Breast epithelium (tissue), 4 donors: Measurements from ENCODE around the gene KAT6B. TPM values are rescaled to one million over a fixed set of nuclear protein-coding genes. Genes with fewer than 3 reads are reported as not detected.
A peak's percentile ranks its signal among the peaks of the same experiment; 100 is the strongest.

ENCODE experiments used
- DNase-seq, 2 donors: peaks; one replicate each; pipeline ENCODE4 v3.0.0-alpha.2; 2019; ENCODE audit warnings: low spot score in 2 of 2
- H3K27ac ChIP-seq, 2 donors: fragments of 200-600 bp; sonication (generic) in 1 of 2; one replicate each; pipeline ENCODE4 v1.5.1; 2016 to 2019; ENCODE audit warnings: mild to moderate bottlenecking in 1 of 2
- H3K27me3 ChIP-seq, 2 donors: fragments of 200-600 bp; sonication (generic) in 1 of 2; one replicate each; pipeline versions ENCODE4 v1.5.1 to v1.6.0; 2017 to 2019; ENCODE audit warnings: control low read depth in 1 of 2, mild to moderate bottlenecking in 1 of 2
- H3K36me3 ChIP-seq: fragments of 200-600 bp; one replicate; pipeline ENCODE4 v1.5.1; 2019
- H3K4me1 ChIP-seq, 2 donors: fragments of 200-600 bp; sonication (generic); one replicate each; pipeline ENCODE4 v1.5.1; 2016 to 2019; ENCODE audit warnings: control low read depth in 1 of 2
- H3K4me3 ChIP-seq, 3 donors: fragments of 200-600 bp; sonication (generic); 1 replicate in 2 of 3; 2 replicates in 1 of 3; pipeline ENCODE4 v1.5.1; 2016 to 2019; ENCODE audit warnings: mild to moderate bottlenecking in 3 of 3, moderate library complexity in 2 of 3
- H3K9me3 ChIP-seq, 2 donors: fragments of 200-600 bp; sonication (generic) in 1 of 2; one replicate each; pipeline ENCODE4 v1.5.1; 2016 to 2019; ENCODE audit warnings: control low read depth in 1 of 2
- POLR2A ChIP-seq: fragments of 450-650 bp; IDR thresholded peaks from one replicate; pipeline ENCODE4 v1.6.1; 2016; ENCODE audit warnings: antibody characterized with exemption, mild to moderate bottlenecking, moderate library complexity
- POLR2AphosphoS5 ChIP-seq, 3 donors: sonication (generic); formaldehyde crosslinking; IDR thresholded peaks; one replicate each; pipeline ENCODE4 v1.6.1; 2017; ENCODE audit warnings: antibody characterized with exemption in 3 of 3
- intact Hi-C: fragments of 100-400 bp; cut with DNase I; formaldehyde crosslinking; loops from one replicate; pipeline ENCODE4 v1.15.1; 2023; ENCODE audit warnings: low total_unique reads
- total RNA-seq, 3 donors: library from RNA; depleted of rRNA; stranded (reverse); fragments of >200 nt; gene quantifications; one replicate each; pipeline ENCODE4 v1.1.0, GENCODE V29; 2016
- TF ChIP-seq, protein P1 (sequence below), 3 donors: fragments of 450-650 bp; IDR thresholded peaks; one replicate each; pipeline ENCODE4 v1.5.1; 2016 to 2017; ENCODE audit warnings: antibody characterized with exemption in 3 of 3, mild to moderate bottlenecking in 3 of 3, moderate library complexity in 3 of 3

The KAT6B gene
- total RNA-seq, 3 donors from 2014 or later, result 46.2 to 90.3 (median 55.7) TPM

DNA sequence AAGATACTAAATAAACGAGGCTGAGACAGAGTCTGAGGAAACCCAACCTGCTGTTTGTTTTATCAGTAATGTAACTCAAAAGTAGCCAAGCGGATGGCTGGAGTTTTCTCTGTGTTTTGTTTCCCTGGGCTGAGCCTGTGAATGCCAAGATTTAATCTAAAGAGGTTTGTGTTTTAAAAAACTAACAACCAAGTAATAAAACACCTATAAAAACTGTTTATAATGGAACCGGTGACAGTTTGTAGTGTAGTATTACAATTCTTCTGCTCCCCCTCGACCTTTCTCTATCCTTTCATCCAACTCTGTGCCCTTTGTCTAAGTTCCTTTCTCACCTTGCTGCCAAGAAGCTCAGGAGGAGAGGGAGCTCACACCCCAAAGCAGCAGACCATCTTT lies 2.6 kb upstream of the KAT6B start:
- no peak for TF ChIP-seq POLR2A
- TF ChIP-seq POLR2AphosphoS5 (IDR thresholded peaks at IDR 0.05), result no peak
- TF ChIP-seq, protein P1, sequence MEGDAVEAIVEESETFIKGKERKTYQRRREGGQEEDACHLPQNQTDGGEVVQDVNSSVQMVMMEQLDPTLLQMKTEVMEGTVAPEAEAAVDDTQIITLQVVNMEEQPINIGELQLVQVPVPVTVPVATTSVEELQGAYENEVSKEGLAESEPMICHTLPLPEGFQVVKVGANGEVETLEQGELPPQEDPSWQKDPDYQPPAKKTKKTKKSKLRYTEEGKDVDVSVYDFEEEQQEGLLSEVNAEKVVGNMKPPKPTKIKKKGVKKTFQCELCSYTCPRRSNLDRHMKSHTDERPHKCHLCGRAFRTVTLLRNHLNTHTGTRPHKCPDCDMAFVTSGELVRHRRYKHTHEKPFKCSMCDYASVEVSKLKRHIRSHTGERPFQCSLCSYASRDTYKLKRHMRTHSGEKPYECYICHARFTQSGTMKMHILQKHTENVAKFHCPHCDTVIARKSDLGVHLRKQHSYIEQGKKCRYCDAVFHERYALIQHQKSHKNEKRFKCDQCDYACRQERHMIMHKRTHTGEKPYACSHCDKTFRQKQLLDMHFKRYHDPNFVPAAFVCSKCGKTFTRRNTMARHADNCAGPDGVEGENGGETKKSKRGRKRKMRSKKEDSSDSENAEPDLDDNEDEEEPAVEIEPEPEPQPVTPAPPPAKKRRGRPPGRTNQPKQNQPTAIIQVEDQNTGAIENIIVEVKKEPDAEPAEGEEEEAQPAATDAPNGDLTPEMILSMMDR (IDR thresholded peaks at IDR 0.05), result no peak
- no peak for DNase-seq
- no peaks in the 10 kb centered on the region for H3K36me3 ChIP-seq
- peak overlapping the region; percentile 99 to 100 for H3K27ac ChIP-seq
- intact Hi-C loops, result no loop called here
- H3K9me3 ChIP-seq, result no peaks in the 10 kb centered on the region
- no peaks in the 10 kb centered on the region for H3K27me3 ChIP-seq
- no peak overlapping the region for H3K4me3 ChIP-seq
- no peaks in the 10 kb centered on the region for H3K4me1 ChIP-seq

GRCh38 chr10:74824184-74824899 lies 2.1 kb upstream of the KAT6B start:
- peak overlapping the region; percentile 82 to 94 (median 89) for H3K4me3 ChIP-seq
- H3K4me1 ChIP-seq, result no peaks in the 10 kb centered on the region
- H3K27ac ChIP-seq, result peak overlapping the region; percentile 99 to 100
- no peaks in the 10 kb centered on the region for H3K9me3 ChIP-seq
- H3K27me3 ChIP-seq, result no peaks in the 10 kb centered on the region
- DNase-seq, result no peak
- no peaks in the 10 kb centered on the region for H3K36me3 ChIP-seq
- intact Hi-C loops, result no loop called here
- TF ChIP-seq POLR2A, result no peak
- TF ChIP-seq POLR2AphosphoS5 (IDR thresholded peaks at IDR 0.05), result no peak
- TF ChIP-seq, protein P1 (IDR thresholded peaks at IDR 0.05), result no peak

GRCh38 chr10:74824900-74825370 lies 1.5 kb upstream of the KAT6B start:
- peak overlapping the region; percentile 99 to 100 for H3K27ac ChIP-seq
- H3K4me3 ChIP-seq, result peak overlapping the region; percentile 82 to 94 (median 89)
- H3K9me3 ChIP-seq, result no peaks in the 10 kb centered on the region
- H3K4me1 ChIP-seq, result no peaks in the 10 kb centered on the region
- TF ChIP-seq POLR2AphosphoS5 (IDR thresholded peaks at IDR 0.05), result no peak
- TF ChIP-seq POLR2A, result no peak
- TF ChIP-seq, protein P1 (IDR thresholded peaks at IDR 0.05), result no peak
- no peaks in the 10 kb centered on the region for H3K36me3 ChIP-seq
- DNase-seq, result peak; percentile 39 to 56
- H3K27me3 ChIP-seq, result no peaks in the 10 kb centered on the region
- intact Hi-C loops, result no loop called here

- TF ChIP-seq, protein P1 (IDR thresholded peaks at IDR 0.05), result no peak
- TF ChIP-seq POLR2A, result no peak
- no peak for TF ChIP-seq POLR2AphosphoS5 (IDR thresholded peaks at IDR 0.05)
- peak overlapping the region; percentile 99 to 100 for H3K27ac ChIP-seq
- no peaks in the 10 kb centered on the region for H3K9me3 ChIP-seq
- no peaks in the 10 kb centered on the region for H3K4me1 ChIP-seq
- intact Hi-C loops, result no loop called here
- H3K4me3 ChIP-seq, result peak overlapping the region; percentile 82 to 94 (median 89)
- H3K27me3 ChIP-seq, result no peaks in the 10 kb centered on the region
- peak in 1 of 2 donors; percentile 59 for DNase-seq
- H3K36me3 ChIP-seq, result no peaks in the 10 kb centered on the region
Observed at GRCh38 chr10:74825371-74826141, 844 bp upstream of the KAT6B start.

DNA sequence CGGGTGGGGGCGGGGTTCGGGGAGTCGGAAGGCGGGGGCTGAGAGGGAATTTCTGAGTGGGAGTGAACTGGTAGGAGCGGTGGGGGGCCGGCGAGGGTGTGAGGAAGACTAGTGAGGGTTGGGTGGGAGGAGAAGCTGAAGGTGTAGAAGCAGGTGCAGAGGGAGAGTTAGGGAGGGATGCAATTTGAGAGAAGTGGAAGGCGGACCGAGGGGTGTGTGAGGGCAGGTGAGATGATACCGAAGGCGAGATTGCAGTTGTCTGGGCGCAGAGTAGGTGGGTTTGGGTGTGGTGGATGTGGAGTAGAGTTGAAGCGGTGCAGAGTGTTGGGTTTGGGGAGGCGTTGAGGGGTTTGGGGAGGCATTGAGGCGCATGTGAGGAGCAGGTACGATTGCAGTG lies 643 bp downstream of the KAT6B start:
- TF ChIP-seq, protein P1 (IDR thresholded peaks at IDR 0.05), result no peak
- TF ChIP-seq POLR2A, result no peak
- no peak for TF ChIP-seq POLR2AphosphoS5 (IDR thresholded peaks at IDR 0.05)
- H3K27me3 ChIP-seq, result no peaks in the 10 kb centered on the region
- peak overlapping the region; percentile 82 to 94 (median 89) for H3K4me3 ChIP-seq
- H3K36me3 ChIP-seq, result no peaks in the 10 kb centered on the region
- H3K4me1 ChIP-seq, result no peaks in the 10 kb centered on the region
- no peaks in the 10 kb centered on the region for H3K9me3 ChIP-seq
- H3K27ac ChIP-seq, result peak overlapping the region; percentile 99 to 100
- intact Hi-C loops, result no loop called here
- DNase-seq, result no peak
